Smooth muscle cell (in vitro differentiated cells): ENCODE results near the gene DPP4. TPM values are rescaled to one million over a fixed set of nuclear protein-coding genes. Genes with fewer than 3 reads are reported as not detected.

Source experiments
- DNase-seq: peaks from one replicate; lab custom pipeline; 2025; ENCODE audit not compliant: unreplicated experiment; lab: John Stamatoyannopoulos, UW
- H2AFZ ChIP-seq: fragments of 200-600 bp; sonication (generic); 2 replicates; pipeline ENCODE4 v1.6.0; 2016; ENCODE audit warnings: antibody characterized with exemption, low read depth, mild to moderate bottlenecking
- H3F3A ChIP-seq: fragments of 200-600 bp; sonication (generic); 2 replicates; pipeline ENCODE4 v1.6.0; 2017; ENCODE audit warnings: antibody characterized with exemption, low read depth
- H3K27ac ChIP-seq: fragments of 200-600 bp; sonication (generic); 2 replicates; pipeline ENCODE4 v1.5.1; 2016; ENCODE audit warnings: low read depth, mild to moderate bottlenecking
- H3K27me3 ChIP-seq: fragments of 200-600 bp; sonication (generic); 2 replicates; pipeline ENCODE4 v1.6.1; 2016; ENCODE audit warnings: low read depth, mild to moderate bottlenecking
- H3K36me3 ChIP-seq: fragments of 200-600 bp; sonication (generic); 2 replicates; pipeline ENCODE4 v1.5.1; 2016; ENCODE audit warnings: low read depth
- H3K4me1 ChIP-seq: fragments of 200-600 bp; sonication (generic); 2 replicates; pipeline ENCODE4 v1.5.1; 2016; ENCODE audit warnings: low read depth
- H3K4me2 ChIP-seq: fragments of 200-600 bp; sonication (generic); 2 replicates; pipeline ENCODE4 v1.6.0; 2016; ENCODE audit warnings: mild to moderate bottlenecking
- H3K4me3 ChIP-seq: fragments of 200-600 bp; sonication (generic); 2 replicates; pipeline ENCODE4 v1.5.1; 2016; ENCODE audit warnings: mild to moderate bottlenecking
- H3K79me2 ChIP-seq: fragments of 200-600 bp; sonication (generic); 2 replicates; pipeline ENCODE4 v1.6.0; 2016; ENCODE audit warnings: low read depth, mild to moderate bottlenecking
- H3K9ac ChIP-seq: fragments of 200-600 bp; sonication (generic); 2 replicates; pipeline ENCODE4 v1.6.0; 2016; ENCODE audit warnings: low read depth
- H3K9me3 ChIP-seq: fragments of 200-600 bp; sonication (generic); replicated peaks from 2 replicates; pipeline ENCODE4 v1.5.1; 2016; ENCODE audit warnings: low read depth
- H4K20me1 ChIP-seq: fragments of 200-600 bp; sonication (generic); 2 replicates; pipeline ENCODE4 v1.6.0; 2016; ENCODE audit warnings: low read depth
- CTCF ChIP-seq: fragments of 200-600 bp; sonication (generic); IDR thresholded peaks from 2 replicates; pipeline ENCODE4 v1.5.1; 2017; ENCODE audit warnings: borderline replicate concordance, mild to moderate bottlenecking, antibody characterized with exemption; ENCODE audit not compliant: insufficient read depth, poor library complexity, severe bottlenecking
- WGBS: methylation state at CpG from one replicate; pipeline ENCODE4 v1.1.7; 2016; ENCODE audit warnings: low lambda C conversion rate; 5-methylcytosine and 5-hydroxymethylcytosine counted together
- polyA plus RNA-seq: library from polyadenylated mRNA; unstranded; fragments of >200 nt; fragmentation: Nextera tagmentation; extraction: Ambion mirVana; gene quantifications from 2 replicates; pipeline ENCODE4 v1.2.1, GENCODE V29; 2016
- total RNA-seq: library from RNA; depleted of rRNA; stranded (reverse); fragments of >200 nt; gene quantifications from 2 replicates; pipeline ENCODE4 v1.2.3, GENCODE V29; 2014

Gene DPP4
- total and polyA plus RNA-seq, 2 experiments from 2014 or later = 17.6 to 32.0 TPM

DNA sequence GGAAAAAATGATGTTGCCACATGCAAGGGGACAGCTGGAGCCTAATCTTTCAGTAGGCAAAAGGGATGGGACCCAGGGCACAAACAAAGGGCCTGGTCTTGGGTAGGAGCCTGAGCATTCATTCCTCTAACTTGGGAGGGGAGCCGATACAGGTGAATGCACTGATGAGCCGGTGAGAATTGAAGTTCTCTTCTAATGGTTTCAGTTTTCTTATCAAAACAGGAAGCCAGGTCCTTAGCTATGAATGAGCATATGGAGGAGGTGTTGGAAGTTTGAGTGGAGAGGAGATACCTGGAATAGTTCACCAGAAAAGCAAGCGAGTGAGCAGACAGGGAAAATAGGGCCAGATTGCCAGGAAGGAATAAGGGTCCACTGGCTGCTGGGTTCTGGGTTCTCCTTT, 10.1 kb downstream of the DPP4 start:
- no peaks in the 10 kb centered on the region for H3F3A ChIP-seq
- no peak overlapping the region for H3K27ac ChIP-seq
- H3K9me3 ChIP-seq = no peaks in the 10 kb centered on the region
- no peaks in the 10 kb centered on the region for H3K36me3 ChIP-seq
- H3K4me2 ChIP-seq = no peak overlapping the region
- H3K4me3 ChIP-seq = no peak overlapping the region
- TF ChIP-seq CTCF = no peak
- DNase-seq = no peak
- H3K79me2 ChIP-seq = no peaks in the 10 kb centered on the region
- no peak overlapping the region for H3K9ac ChIP-seq
- H3K27me3 ChIP-seq = no peaks in the 10 kb centered on the region
- whole genome bisulfite sequencing = 93% methylated on average over 3 of the region's 3 CpGs
- H2AFZ ChIP-seq = no peak overlapping the region
- no peaks in the 10 kb centered on the region for H4K20me1 ChIP-seq
- no peaks in the 10 kb centered on the region for H3K4me1 ChIP-seq

DNA sequence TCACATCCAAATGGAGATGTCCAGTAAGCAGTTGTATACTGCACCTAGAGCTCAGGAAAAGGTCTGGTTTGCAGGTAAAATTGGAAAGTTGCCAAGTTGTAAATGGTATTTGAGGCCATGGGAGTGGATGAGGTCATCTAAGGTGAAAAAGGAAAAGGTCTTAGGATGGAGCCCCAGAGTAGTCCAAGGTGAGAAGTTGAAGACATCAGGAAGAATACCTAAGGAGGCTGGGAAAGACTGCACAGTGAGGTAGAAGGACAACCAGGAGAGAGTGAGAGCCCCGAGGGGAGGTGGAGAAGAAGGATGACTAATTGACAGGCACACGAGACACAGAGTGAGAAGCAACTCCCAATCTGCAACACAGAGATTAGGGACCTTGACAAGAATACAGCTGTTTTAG, 10.7 kb downstream of the DPP4 start:
- H4K20me1 ChIP-seq = no peaks in the 10 kb centered on the region
- no peak overlapping the region for H2AFZ ChIP-seq
- no peak for DNase-seq
- no peaks in the 10 kb centered on the region for H3K36me3 ChIP-seq
- no peak overlapping the region for H3K4me3 ChIP-seq
- no peak for TF ChIP-seq CTCF
- H3K9me3 ChIP-seq = no peaks in the 10 kb centered on the region
- H3K79me2 ChIP-seq = no peaks in the 10 kb centered on the region
- H3K4me1 ChIP-seq = no peaks in the 10 kb centered on the region
- H3K27ac ChIP-seq = no peak overlapping the region
- H3K4me2 ChIP-seq = no peak overlapping the region
- 26% methylated on average over 2 of the region's 2 CpGs for WGBS
- H3K27me3 ChIP-seq = no peaks in the 10 kb centered on the region
- H3F3A ChIP-seq = no peaks in the 10 kb centered on the region
- H3K9ac ChIP-seq = no peak overlapping the region

DNA sequence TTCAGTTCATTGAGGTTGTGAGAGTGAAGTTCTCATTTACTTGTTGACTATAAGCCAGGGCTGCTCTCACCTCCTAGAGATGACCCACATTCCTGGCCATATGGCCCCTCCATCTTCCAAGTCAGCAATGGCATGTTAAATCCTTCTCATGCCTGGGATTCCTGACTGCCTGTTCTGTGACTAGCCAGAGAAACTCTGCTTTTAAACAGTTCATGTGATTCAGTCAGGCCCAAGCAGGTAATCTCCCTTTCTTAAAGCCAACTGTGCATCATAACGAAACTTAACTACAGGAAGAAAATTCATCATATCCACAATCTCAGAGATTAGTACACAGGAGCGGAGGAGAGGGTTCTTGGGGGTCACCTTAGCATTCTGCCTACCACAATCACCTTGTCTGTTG, 11.5 kb downstream of the DPP4 start:
- Histone ChIP-seq H3F3A (no peaks in the 10 kb centered on the region), H3K4me3 (no peak overlapping the region), H3K9ac (no peak overlapping the region), H4K20me1 (no peaks in the 10 kb centered on the region), H2AFZ (no peak overlapping the region), H3K79me2 (no peaks in the 10 kb centered on the region), H3K9me3 (no peaks in the 10 kb centered on the region), H3K4me2 (no peak overlapping the region), H3K36me3 (no peaks in the 10 kb centered on the region), H3K4me1 (no peaks in the 10 kb centered on the region), H3K27me3 (no peaks in the 10 kb centered on the region), H3K27ac (no peak overlapping the region)
- 84% methylated on average over 2 of the region's 2 CpGs for WGBS
- no peak for DNase-seq
- TF ChIP-seq CTCF = no peak

DNA sequence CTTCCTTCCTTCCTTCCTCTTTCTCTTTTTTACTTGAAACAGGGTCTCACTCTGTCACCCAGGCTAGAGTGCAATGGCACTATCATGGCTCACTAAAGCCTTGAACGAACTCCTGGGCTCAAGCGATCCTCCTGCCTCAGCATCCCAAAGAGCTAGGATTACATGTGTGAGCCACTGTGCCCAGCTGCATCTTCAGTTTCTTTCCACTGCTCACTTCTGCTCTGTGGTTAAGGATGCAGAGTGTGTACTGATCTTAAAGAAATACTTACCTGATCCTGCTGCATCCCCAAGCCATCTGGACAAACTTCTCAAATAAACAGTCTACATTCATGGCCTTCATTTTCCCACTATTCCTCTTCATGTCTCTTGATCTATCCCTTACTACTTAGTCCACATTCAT, 13.0 kb downstream of the DPP4 start:
- DNase-seq = no peak
- Histone ChIP-seq H3K36me3 (no peaks in the 10 kb centered on the region), H3K79me2 (no peaks in the 10 kb centered on the region), H3K9me3 (no peaks in the 10 kb centered on the region), H3K4me3 (no peak overlapping the region), H4K20me1 (no peaks in the 10 kb centered on the region), H2AFZ (no peak overlapping the region), H3K27me3 (no peaks in the 10 kb centered on the region), H3F3A (no peaks in the 10 kb centered on the region), H3K27ac (no peak overlapping the region), H3K4me2 (no peak overlapping the region), H3K9ac (no peak overlapping the region), H3K4me1 (no peaks in the 10 kb centered on the region)
- no peak for TF ChIP-seq CTCF
- 86% methylated on average over 2 of the region's 2 CpGs for whole genome bisulfite sequencing
